Activated naive CD8-positive, alpha-beta T cell treated with anti-CD3 and anti-CD28 coated beads, Interleukin-2, amount 10 ng/mL, durations not matched to agents 7 days and 5 days (primary cell): ENCODE data around the gene SYNGR3. TPM values are rescaled to one million over a fixed set of nuclear protein-coding genes. Genes with fewer than 3 reads are reported as not detected.

Source experiments
- ATAC-seq: fragments of 150-1000 bp; cut with Tn5 transposase; one replicate; pipeline ENCODE4 v1.10.0; 2021; ENCODE audit warnings: low read depth, moderate library complexity
- POLR2A ChIA-PET: fragments of 350-600 bp; sonication (Branson Sonifier 250); formaldehyde crosslinking; loops from one replicate; lab custom pipeline; 2021; ENCODE audit warnings: antibody characterized with exemption; lab: Charles Lee
- DNase-seq: peaks from one replicate; pipeline ENCODE4 v3.0.0; 2021
- H3K27ac Mint-ChIP-seq: one replicate; pipeline ENCODE4 v1.8.0; 2022; ENCODE audit warnings: mild to moderate bottlenecking, mixed read lengths
- H3K27me3 Mint-ChIP-seq: one replicate; pipeline ENCODE4 v1.8.0; 2022; ENCODE audit warnings: mild to moderate bottlenecking, moderate library complexity, mixed read lengths
- H3K36me3 Mint-ChIP-seq: one replicate; pipeline ENCODE4 v1.8.0; 2021; ENCODE audit warnings: mild to moderate bottlenecking, mixed read lengths
- H3K4me1 Mint-ChIP-seq: one replicate; pipeline ENCODE4 v1.8.0; 2021; ENCODE audit warnings: mixed read lengths
- H3K4me3 Mint-ChIP-seq: one replicate; pipeline ENCODE4 v1.8.0; 2022; ENCODE audit warnings: mild to moderate bottlenecking, moderate library complexity, mixed read lengths
- H3K9me3 Mint-ChIP-seq: one replicate; pipeline ENCODE4 v1.8.0; 2021; ENCODE audit warnings: mixed read lengths
- total RNA-seq, 2 experiments: library from RNA; stranded (reverse); gene quantifications; one replicate each; pipeline ENCODE4 v1.2.3, GENCODE V29; 2021

SYNGR3 gene
- total RNA-seq, 2 experiments from 2014 or later, result 2.0 to 2.2 TPM

- POLR2A ChIA-PET, result no interaction called here
- no peak for DNase-seq
- H3K4me1 Mint-ChIP-seq, result no peaks in the 10 kb centered on the region
Observed at GRCh38 chr16:2037647-2038381, 48.0 kb downstream of the SYNGR3 start.

GRCh38 chr16:2038382-2039231, 48.8 kb downstream of the SYNGR3 start:
- peak overlapping the region; percentile 51 for H3K27ac Mint-ChIP-seq
- H3K9me3 Mint-ChIP-seq, result no peaks in the 10 kb centered on the region
- no peaks in the 10 kb centered on the region for H3K36me3 Mint-ChIP-seq
- DNase-seq (no peak), ATAC-seq (no peak)
- H3K4me3 Mint-ChIP-seq, result no peak overlapping the region
- POLR2A ChIA-PET, result no interaction called here
- no peaks in the 10 kb centered on the region for H3K27me3 Mint-ChIP-seq
- H3K4me1 Mint-ChIP-seq, result no peaks in the 10 kb centered on the region

More at GRCh38 chr16:2037647-2038381, 48.0 kb downstream of the SYNGR3 start:
- no peaks in the 10 kb centered on the region for H3K9me3 Mint-ChIP-seq
- ATAC-seq, result no peak
- H3K27me3 Mint-ChIP-seq, result no peaks in the 10 kb centered on the region
- H3K36me3 Mint-ChIP-seq, result no peaks in the 10 kb centered on the region
- H3K4me3 Mint-ChIP-seq, result no peak overlapping the region
- no peak overlapping the region for H3K27ac Mint-ChIP-seq

GRCh38 chr16:2039274-2040031, 49.7 kb downstream of the SYNGR3 start:
- no peaks in the 10 kb centered on the region for H3K4me1 Mint-ChIP-seq
- POLR2A ChIA-PET, result no interaction called here
- no peak overlapping the region for H3K4me3 Mint-ChIP-seq
- no peaks in the 10 kb centered on the region for H3K27me3 Mint-ChIP-seq
- H3K27ac Mint-ChIP-seq, result peak overlapping the region; percentile 51
- DNase-seq (no peak), ATAC-seq (no peak)
- H3K9me3 Mint-ChIP-seq, result no peaks in the 10 kb centered on the region
- H3K36me3 Mint-ChIP-seq, result no peaks in the 10 kb centered on the region

- POLR2A ChIA-PET, result interaction anchor here (1.0 kb wide), 1 partner anchor 115 kb away, joined by 7 read pairs; no protein-coding TSS in a partner anchor
- H3K4me3 Mint-ChIP-seq, result no peak overlapping the region
- H3K27ac Mint-ChIP-seq, result no peak overlapping the region
- no peaks in the 10 kb centered on the region for H3K27me3 Mint-ChIP-seq
- ATAC-seq, result no peak
- H3K36me3 Mint-ChIP-seq, result no peaks in the 10 kb centered on the region
- DNase-seq, result no peak
- no peaks in the 10 kb centered on the region for H3K4me1 Mint-ChIP-seq
- no peaks in the 10 kb centered on the region for H3K9me3 Mint-ChIP-seq
Observed at GRCh38 chr16:2040041-2040786, 50.4 kb downstream of the SYNGR3 start.

- POLR2A ChIA-PET, result interaction anchor here (1.0 kb wide), 1 partner anchor 114 kb away, joined by 7 read pairs; no protein-coding TSS in a partner anchor
- no peaks in the 10 kb centered on the region for H3K9me3 Mint-ChIP-seq
- no peaks in the 10 kb centered on the region for H3K27me3 Mint-ChIP-seq
- no peak for ATAC-seq
- no peaks in the 10 kb centered on the region for H3K36me3 Mint-ChIP-seq
- no peaks in the 10 kb centered on the region for H3K4me1 Mint-ChIP-seq
- H3K27ac Mint-ChIP-seq, result no peak overlapping the region
- no peak for DNase-seq
- no peak overlapping the region for H3K4me3 Mint-ChIP-seq
Observed at GRCh38 chr16:2040787-2041522, 51.2 kb downstream of the SYNGR3 start.

- H3K4me3 Mint-ChIP-seq, result no peak overlapping the region
- ATAC-seq, result no peak
- H3K9me3 Mint-ChIP-seq, result no peaks in the 10 kb centered on the region
- peaks cover 5% of the 10 kb centered on the region for H3K4me1 Mint-ChIP-seq
- POLR2A ChIA-PET, result no interaction called here
- H3K36me3 Mint-ChIP-seq, result peaks cover 3% of the 10 kb centered on the region
- no peak for DNase-seq
- no peaks in the 10 kb centered on the region for H3K27me3 Mint-ChIP-seq
- no peak overlapping the region for H3K27ac Mint-ChIP-seq
Observed at GRCh38 chr16:2042171-2042985, 52.6 kb downstream of the SYNGR3 start.

GRCh38 chr16:2042986-2043666, 53.4 kb downstream of the SYNGR3 start:
- Mint-ChIP-seq H3K27me3 (no peaks in the 10 kb centered on the region), H3K9me3 (no peaks in the 10 kb centered on the region), H3K4me3 (no peak overlapping the region), H3K4me1 (peaks cover 5% of the 10 kb centered on the region), H3K36me3 (peaks cover 3% of the 10 kb centered on the region), H3K27ac (no peak overlapping the region)
- POLR2A ChIA-PET, result no interaction called here
- no peak for ATAC-seq
- DNase-seq, result no peak

Other genes starting within 250 kb of the SYNGR3 start
- gene NME3, start 218.4 kb upstream of the SYNGR3 start, total RNA-seq, result 10 to 100 TPM; 58.1 to 60.9 TPM
- gene EME2, start 217.2 kb upstream of the SYNGR3 start, total RNA-seq, result 10 to 100 TPM; 28.7 to 36.3 TPM
- 100 to 1,000 TPM in 1 of 2 experiments, 10 to 100 TPM in 1; 91.6 to 103 TPM for gene MRPS34, start 216.8 kb upstream of the SYNGR3 start, total RNA-seq
- 10 to 100 TPM; 67.8 to 74.1 TPM for gene SPSB3, start 207.4 kb upstream of the SYNGR3 start, total RNA-seq
- gene NUBP2, start 207.0 kb upstream of the SYNGR3 start, total RNA-seq, result 10 to 100 TPM; 55.6 to 55.9 TPM
- gene IGFALS, start 196.3 kb upstream of the SYNGR3 start, total RNA-seq, result under 1 TPM; 0.23 to 0.55 TPM
- gene HAGH, start 163.1 kb upstream of the SYNGR3 start, total RNA-seq, result 10 to 100 TPM; 48.7 to 51.6 TPM
- gene FAHD1, start 162.8 kb upstream of the SYNGR3 start, total RNA-seq, result 10 to 100 TPM; 12.0 to 12.2 TPM
- not detected for gene MEIOB, start 117.8 kb upstream of the SYNGR3 start, total RNA-seq
- gene HS3ST6, start 71.6 kb upstream of the SYNGR3 start, total RNA-seq, result not detected
- gene MSRB1, start 46.8 kb upstream of the SYNGR3 start, total RNA-seq, result 10 to 100 TPM; 12.0 to 12.5 TPM
- gene RPL3L, start 35.3 kb upstream of the SYNGR3 start, total RNA-seq, result not detected
- gene NDUFB10, start 30.4 kb upstream of the SYNGR3 start, total RNA-seq, result 100 to 1,000 TPM; 108 to 115 TPM
- gene RPS2, start 25.1 kb upstream of the SYNGR3 start, total RNA-seq, result 1,000 to 10,000 TPM; 2,404 to 2,409 TPM
- gene RNF151, start 23.1 kb upstream of the SYNGR3 start, total RNA-seq, result not detected
- 10 to 100 TPM; 29.4 to 30.7 TPM for gene TBL3, start 17.9 kb upstream of the SYNGR3 start, total RNA-seq
- gene NOXO1, start 8.5 kb upstream of the SYNGR3 start, total RNA-seq, result 1 to 10 TPM in 1 of 2 experiments, under 1 TPM in 1; 0.58 to 1.8 TPM
- 10 to 100 TPM; 28.8 to 31.9 TPM for gene GFER, start 5.8 kb upstream of the SYNGR3 start, total RNA-seq
- 10 to 100 TPM; 67.8 to 77.1 TPM for gene ZNF598, start 19.9 kb downstream of the SYNGR3 start, total RNA-seq
- gene NPW, start 29.8 kb downstream of the SYNGR3 start, total RNA-seq, result under 1 TPM in 1 of 2 experiments, not detected in 1; 0.42 TPM
- 1 to 10 TPM; 4.2 to 4.3 TPM for gene NHERF2, start 36.9 kb downstream of the SYNGR3 start, total RNA-seq
- gene NTHL1, start 57.9 kb downstream of the SYNGR3 start, total RNA-seq, result 10 to 100 TPM; 19.4 to 20.7 TPM
- 100 to 1,000 TPM; 113 to 125 TPM for gene TSC2, start 58.0 kb downstream of the SYNGR3 start, total RNA-seq
- gene PKD1, start 145.9 kb downstream of the SYNGR3 start, total RNA-seq, result 10 to 100 TPM; 95.5 to 97.3 TPM
- under 1 TPM; 0.40 to 0.69 TPM for gene RAB26, start 158.7 kb downstream of the SYNGR3 start, total RNA-seq
- gene TRAF7, start 165.8 kb downstream of the SYNGR3 start, total RNA-seq, result 10 to 100 TPM; 50.2 to 51.8 TPM
- gene CASKIN1, start 206.6 kb downstream of the SYNGR3 start, total RNA-seq, result 1 to 10 TPM in 1 of 2 experiments, under 1 TPM in 1; 0.88 to 1.1 TPM
- gene MLST8, start 215.5 kb downstream of the SYNGR3 start, total RNA-seq, result 10 to 100 TPM; 32.1 to 33.1 TPM
- 10 to 100 TPM; 17.3 to 18.4 TPM for gene BRICD5, start 220.9 kb downstream of the SYNGR3 start, total RNA-seq
- 10 to 100 TPM; 22.6 to 23.2 TPM for gene PGP, start 224.9 kb downstream of the SYNGR3 start, total RNA-seq
- gene E4F1, start 233.6 kb downstream of the SYNGR3 start, total RNA-seq, result 10 to 100 TPM; 34.1 to 34.8 TPM
- 1 to 10 TPM; 2.2 to 3.2 TPM for gene DNASE1L2, start 246.5 kb downstream of the SYNGR3 start, total RNA-seq